ENCODE results near the gene SYCN.
"Not testable (repeated sequence)": the region's sequence is repeated elsewhere in the genome, so short reads cannot be mapped to it uniquely, and the experiment has no call there.

Gene SYCN

GRCh38 chr19:39223703-39224279, 19.7 kb upstream of the SYCN start:
- DNase-seq: no peak

DNA sequence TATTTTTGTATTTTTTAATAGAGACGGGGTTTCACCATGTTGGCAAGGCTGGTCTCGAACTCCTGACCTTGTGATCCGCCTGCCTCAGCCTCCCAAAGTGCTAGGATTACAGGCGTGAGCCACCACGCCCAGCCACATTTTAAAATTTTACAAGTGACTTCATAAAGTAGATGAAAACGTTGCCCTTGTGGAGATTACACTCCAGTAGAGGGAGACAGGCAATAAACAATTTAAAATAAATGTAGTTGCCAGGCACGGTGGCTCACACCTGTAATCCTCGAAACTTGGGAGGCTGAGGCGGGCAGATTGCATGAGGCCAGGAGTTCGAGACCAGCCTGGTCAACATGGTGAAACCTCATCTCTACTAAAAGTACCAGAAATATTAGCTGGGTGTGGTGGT, 15.0 kb upstream of the SYCN start:
- DNase-seq: not testable (repeated sequence)

GRCh38 chr19:39218230-39219007, 14.4 kb upstream of the SYCN start:
- DNase-seq: peak; percentile 77

DNA sequence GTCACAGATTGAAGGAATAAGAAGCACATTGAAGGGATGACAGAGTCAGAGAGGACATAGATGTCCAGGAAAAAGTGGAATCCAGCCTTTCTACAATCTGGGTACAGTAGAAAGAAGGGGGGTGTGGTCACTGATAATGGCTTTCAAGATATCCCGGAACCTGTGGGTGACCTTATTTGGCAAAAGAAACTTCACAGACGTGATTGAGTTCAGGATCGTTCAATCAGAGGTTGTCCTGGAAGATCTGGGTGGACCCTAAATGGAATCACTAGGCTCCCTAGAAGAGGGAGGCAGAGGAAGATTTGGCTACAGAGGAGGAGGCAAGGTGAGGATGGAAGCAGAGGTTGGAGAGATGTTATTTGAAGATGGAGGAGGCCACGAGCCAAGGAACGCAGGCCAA, 13.0 kb upstream of the SYCN start:
- DNase-seq: no peak

GRCh38 chr19:39215323-39215722, 11.3 kb upstream of the SYCN start:
- not testable (repeated sequence) for DNase-seq

DNA sequence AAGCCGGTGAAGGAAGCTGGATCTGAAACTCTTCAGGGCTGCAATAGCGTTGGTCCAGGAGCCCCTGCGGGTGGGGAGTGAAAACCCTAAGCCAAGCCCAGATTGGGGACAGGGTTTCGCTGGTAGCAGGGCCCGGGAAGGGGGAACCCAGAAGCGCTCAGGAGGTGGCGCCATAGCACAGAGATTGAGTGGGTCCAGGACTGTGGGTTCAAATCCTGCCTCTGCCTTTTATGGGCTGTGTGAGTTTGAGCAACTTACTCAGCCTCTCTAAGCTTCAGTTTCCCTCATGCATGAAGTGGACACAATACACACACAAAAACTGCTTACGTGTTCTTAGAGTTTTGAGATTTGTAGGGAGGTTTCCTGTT, 8.3 kb upstream of the SYCN start:
- peak; percentile 35 for DNase-seq

DNA sequence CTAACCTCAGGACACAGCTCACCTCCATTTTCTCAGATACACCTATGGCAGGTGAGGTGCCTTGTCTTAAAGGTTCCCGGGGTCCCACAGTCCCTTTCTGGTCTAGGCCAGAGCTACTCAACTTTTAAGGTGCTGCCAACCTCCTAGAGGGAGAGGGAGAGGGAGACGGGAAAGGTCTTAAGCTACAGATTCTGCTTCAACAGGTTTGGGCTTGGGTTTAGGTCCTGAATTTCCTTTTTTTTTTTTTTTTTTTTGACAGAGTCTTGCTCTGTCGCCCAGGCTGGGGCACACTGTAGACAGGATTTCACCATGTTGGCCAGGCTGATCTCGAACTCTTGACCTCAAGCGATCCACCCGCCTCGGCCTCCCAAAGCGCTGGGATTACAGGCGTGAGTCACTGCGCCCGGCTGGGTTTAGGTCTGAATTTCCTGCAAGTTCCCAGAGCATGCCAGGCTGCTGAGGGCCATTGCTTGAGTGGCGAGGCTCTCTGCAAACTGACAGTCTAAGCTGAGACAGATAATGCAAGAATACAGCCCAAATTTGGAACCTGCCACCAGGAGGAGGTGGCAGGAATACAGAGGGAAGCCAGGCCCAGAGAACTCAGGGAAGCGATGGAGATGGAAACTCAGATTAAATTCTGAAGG, 7.8 kb upstream of the SYCN start:
- no peak for DNase-seq

- no peak for DNase-seq
Observed at GRCh38 chr19:39209196-39209595, 5.1 kb upstream of the SYCN start.

DNA sequence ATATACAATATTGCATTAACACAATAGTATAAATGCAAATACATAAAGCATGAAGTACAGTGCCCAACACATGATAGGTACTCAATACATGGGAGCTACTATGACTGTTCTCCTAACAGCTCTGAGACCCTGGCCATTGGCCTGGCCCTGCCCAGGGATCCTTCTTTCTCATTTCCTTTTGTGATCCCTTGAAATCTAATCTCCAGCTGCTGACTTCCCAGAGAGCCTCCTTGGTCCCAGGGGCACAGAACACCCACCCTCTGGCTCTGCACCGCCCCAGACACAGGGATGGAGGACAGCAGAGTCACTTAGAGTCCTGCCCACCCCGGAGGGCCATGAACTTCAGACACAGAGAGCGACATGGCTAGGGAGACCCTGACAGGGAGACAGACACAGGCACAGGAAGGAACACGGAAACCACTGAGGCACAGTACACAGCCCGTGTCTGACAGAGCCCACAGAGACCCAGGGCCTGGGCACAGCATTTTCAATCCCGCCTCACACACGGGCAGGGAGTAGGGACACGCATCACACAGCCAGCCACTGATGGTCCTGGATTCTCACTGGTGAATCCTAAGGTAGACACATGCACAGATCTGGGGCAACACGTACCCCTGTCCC, 4.2 kb upstream of the SYCN start:
- no peak for DNase-seq

- DNase-seq: no peak
Observed at GRCh38 chr19:39207293-39207836, 3.3 kb upstream of the SYCN start.

DNA sequence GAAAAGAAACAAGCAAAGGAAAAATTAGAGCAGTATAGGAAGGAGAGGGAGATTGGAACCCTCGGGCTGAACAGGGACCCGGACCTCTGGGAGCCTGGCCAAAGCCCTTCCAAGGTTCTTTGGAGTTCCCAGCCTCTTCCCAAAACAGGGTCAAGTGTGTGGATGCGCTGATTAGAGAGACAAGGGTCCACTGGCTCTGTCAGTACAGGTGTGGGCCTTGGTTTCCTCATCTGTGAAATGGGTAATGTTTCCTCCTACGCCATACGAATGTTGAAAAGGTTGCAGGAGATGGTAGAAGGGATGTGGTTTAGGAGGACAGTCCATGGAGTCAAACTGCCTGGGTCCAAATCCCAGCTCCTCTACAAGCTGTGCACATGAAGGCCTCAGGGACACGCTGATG, 2.1 kb upstream of the SYCN start:
- no peak for DNase-seq

DNA sequence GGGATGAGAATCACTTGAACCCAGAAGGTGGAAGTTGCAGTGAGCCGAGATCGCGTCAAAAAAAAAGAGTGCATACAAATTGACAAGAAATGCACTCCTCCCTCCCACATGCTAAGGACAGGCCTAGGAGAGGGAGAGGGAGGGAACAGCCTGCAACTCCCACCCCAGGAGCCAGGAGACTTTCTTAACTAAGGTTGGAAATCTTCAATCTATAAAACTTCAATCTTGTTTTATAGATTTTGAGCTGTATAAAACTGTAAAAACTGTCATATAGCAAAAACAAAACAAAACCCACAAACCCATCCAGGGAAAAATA, 1.3 kb upstream of the SYCN start:
- DNase-seq: no peak

DNA sequence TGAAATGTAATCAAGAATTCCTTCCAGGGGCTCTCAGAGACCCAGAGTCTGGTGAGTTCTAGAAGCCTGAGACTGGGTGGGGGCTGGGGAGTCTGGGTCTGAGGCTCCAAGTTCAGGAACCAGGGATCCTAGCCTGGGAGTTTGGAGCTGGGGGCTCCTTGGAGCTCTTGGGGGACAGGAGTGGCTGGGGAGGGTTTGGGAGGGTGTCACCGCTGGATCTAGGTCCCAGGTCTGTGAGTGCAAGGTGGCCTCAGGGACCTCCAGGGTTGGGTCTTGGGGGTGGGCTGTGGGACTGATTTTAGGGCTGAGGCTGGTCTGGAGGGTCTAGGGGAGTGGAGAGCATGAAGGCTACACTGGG, 1.1 kb downstream of the SYCN start:
- DNase-seq: no peak

GRCh38 chr19:39200803-39201115, 3.3 kb downstream of the SYCN start:
- no peak for DNase-seq

- DNase-seq: no peak
Observed at GRCh38 chr19:39200066-39200802, 3.8 kb downstream of the SYCN start.

GRCh38 chr19:39199025-39199424, 5.0 kb downstream of the SYCN start:
- no peak for DNase-seq

GRCh38 chr19:39197808-39198207, 6.3 kb downstream of the SYCN start:
- DNase-seq: no peak

GRCh38 chr19:39196860-39197562, 7.1 kb downstream of the SYCN start, which contains the start of gene NCCRP1:
TSS of gene NCCRP1 (plus strand) at chr19:39196964. CDS start at chr19:39196983, 19 bp downstream.
- peak; percentile 43 for DNase-seq

DNA sequence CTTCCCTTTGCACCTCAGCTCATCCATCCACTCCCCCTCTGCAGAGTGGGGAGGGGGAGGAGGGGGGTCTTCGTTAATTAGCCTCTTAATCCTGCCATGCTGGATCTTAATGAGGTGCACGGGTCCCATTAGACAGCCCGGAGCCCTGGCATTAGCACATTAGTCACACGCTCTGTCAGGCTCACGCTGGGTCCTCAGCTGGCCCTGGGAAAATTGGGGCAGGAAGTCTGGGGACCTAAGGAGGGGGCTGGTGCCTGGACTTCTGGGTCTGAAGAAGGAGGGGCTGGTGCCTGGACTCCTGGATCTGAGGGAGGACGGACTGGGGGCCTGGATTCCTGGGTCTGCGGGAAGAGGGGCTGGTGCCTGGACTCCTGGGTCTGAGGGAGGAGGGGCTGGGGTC, 7.7 kb downstream of the SYCN start:
- DNase-seq: no peak

DNA sequence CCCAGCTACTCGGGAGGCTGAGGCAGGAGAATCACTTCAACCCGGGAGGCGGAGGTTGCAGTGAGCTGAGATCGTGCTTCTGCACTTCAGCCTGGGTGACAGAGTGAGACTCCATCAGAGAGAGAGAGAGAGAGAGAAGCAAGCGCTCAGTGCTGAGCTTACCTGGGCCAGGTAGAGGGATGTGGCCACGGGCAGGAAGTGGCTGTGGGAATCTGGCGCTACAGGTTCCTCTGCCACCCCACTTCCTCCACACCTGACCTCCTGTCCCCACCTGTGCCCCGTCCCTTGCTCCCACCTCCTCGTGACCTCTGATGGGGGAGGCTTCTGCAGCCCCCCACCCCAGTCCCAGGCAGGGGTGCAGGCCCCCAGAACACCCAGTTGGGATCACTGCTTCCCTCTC, 8.3 kb downstream of the SYCN start:
- peak; percentile 17 for DNase-seq

DNA sequence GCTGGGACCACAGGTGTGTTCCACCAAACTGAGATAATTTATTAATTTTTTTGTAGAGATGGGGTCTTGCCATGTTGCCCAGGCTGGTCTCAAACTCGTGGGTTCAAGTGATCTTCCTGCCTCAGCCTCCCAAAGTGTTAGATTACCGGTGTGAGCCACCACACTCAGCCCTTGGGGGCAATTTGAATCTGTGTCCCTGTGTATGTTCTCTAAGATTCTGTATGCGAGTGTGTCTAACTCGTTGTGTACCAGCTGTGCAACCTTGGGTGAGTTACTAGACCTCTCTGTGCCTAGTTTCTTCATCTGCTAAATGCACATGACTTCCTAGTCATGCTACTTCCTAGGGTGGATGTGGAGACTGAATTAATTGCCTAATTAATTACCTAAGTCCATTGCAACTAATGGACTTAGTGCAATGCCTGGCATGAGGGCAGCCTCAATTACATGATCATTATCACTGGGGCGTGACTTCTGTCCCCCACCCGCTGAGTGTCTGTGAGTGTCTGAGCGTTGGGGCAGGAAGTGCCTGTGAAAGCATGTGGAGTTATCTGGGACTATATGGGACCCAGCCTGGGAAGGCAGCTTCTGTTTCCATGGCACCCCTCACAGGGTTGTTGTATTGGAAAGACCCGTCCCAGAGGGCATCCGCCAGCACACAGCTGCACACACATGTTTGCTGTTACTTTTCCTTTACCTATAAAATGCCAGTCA, 9.1 kb downstream of the SYCN start:
- DNase-seq: peak; percentile 46

GRCh38 chr19:39193803-39194202, 10.3 kb downstream of the SYCN start:
- DNase-seq: no peak

All from NCI-H345 (cell line).